NCI-H2227 (cell line): ENCODE data around the gene CXXC5.

ENCODE experiments used
- DNase-seq: peaks from one replicate; lab custom pipeline; 2025; ENCODE audit not compliant: unreplicated experiment; lab: John Stamatoyannopoulos, UW

The CXXC5 gene

GRCh38 chr5:139638090-139638735 is 9.9 kb upstream of the CXXC5 start:
- peak; percentile 21 for DNase-seq

GRCh38 chr5:139638736-139639618 is 9.2 kb upstream of the CXXC5 start:
- DNase-seq = no peak

- no peak for DNase-seq
Observed at GRCh38 chr5:139639619-139640380, 8.3 kb upstream of the CXXC5 start.

- DNase-seq = no peak
Observed at GRCh38 chr5:139640421-139641115, 7.6 kb upstream of the CXXC5 start.

GRCh38 chr5:139641116-139642080 is 6.8 kb upstream of the CXXC5 start:
- no peak for DNase-seq

- DNase-seq = no peak
Observed at GRCh38 chr5:139642213-139642612, 5.9 kb upstream of the CXXC5 start.

GRCh38 chr5:139642891-139643871 is 5.0 kb upstream of the CXXC5 start:
- DNase-seq = no peak

- DNase-seq = no peak
Observed at GRCh38 chr5:139644001-139644456, 4.1 kb upstream of the CXXC5 start.

- no peak for DNase-seq
Observed at GRCh38 chr5:139644646-139645429, 3.3 kb upstream of the CXXC5 start.

GRCh38 chr5:139645430-139645871 is 2.7 kb upstream of the CXXC5 start:
- no peak for DNase-seq

- no peak for DNase-seq
Observed at GRCh38 chr5:139646111-139646510, 2.0 kb upstream of the CXXC5 start.

- DNase-seq = peak; percentile 21
Observed at GRCh38 chr5:139646912-139647505, 1.1 kb upstream of the CXXC5 start.

GRCh38 chr5:139647506-139648204 is 494 bp upstream of the CXXC5 start:
- DNase-seq = no peak

- peak; percentile 34 for DNase-seq
Observed at GRCh38 chr5:139649082-139649991, 1.2 kb downstream of the CXXC5 start.

GRCh38 chr5:139650031-139650688 is 2.0 kb downstream of the CXXC5 start:
- peak; percentile 21 for DNase-seq
